NT2/D1 (cell line): ENCODE results near the gene IP6K1.

Experiments used
- SUZ12 ChIP-seq: IDR thresholded peaks from 2 replicates; pipeline ENCODE4 v1.6.1; 2011; ENCODE audit not compliant: insufficient read length, insufficient read depth; ENCODE audit errors: extremely low read depth
- YY1 ChIP-seq: IDR thresholded peaks from 2 replicates; pipeline ENCODE4 v1.6.1; 2011; ENCODE audit not compliant: insufficient read length, insufficient read depth
- ZNF274 ChIP-seq: IDR thresholded peaks from 2 replicates; pipeline ENCODE4 v1.6.1; 2011; ENCODE audit warnings: mild to moderate bottlenecking, low read depth, low read length

GRCh38 chr3:49706456-49707112 is 79.8 kb downstream of the IP6K1 start:
- no peak for TF ChIP-seq ZNF274
- no peak for TF ChIP-seq YY1
- no peak for TF ChIP-seq SUZ12
